Measurements from ENCODE around the gene DAB2. TPM values are rescaled to one million over a fixed set of nuclear protein-coding genes. Genes with fewer than 3 reads are reported as not detected.

Gene DAB2
- total and polyA plus RNA-seq, 2 donors (not counting 1 experiment from before 2014, with no cell fraction given), result 0.03 to 0.47 TPM

DNA sequence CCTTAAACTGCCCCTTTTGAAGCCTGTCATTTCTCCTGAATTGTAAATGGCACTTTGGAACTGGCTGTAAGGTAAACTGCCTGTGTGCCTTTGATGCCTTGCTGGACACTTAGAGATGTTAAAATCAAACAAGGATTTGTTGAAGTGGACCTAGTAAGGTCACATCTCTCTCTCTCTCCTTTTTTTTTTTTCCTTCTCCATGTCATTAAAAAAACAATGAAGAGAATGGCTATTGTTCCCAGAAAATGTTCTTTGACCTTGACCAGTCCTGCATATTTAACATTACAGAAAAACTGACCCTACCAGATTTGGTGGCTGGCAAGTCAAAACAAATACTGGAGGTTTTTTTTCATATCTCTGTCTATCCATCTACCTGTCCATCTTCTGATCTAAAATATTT lies 2.9 kb upstream of the DAB2 start:
- H3K9me3 Mint-ChIP-seq (ENCODE audit: insufficient read depth), result no peaks in the 10 kb centered on the region
- no peak overlapping the region for H3K4me3 ChIP-seq (ENCODE audit: control extremely low read depth in 1 of 5, extremely low read depth in 1 of 5, insufficient read depth in 1 of 5, low read depth in 2 of 5, low read length in 4 of 5)
- H3K9ac ChIP-seq (ENCODE audit: low read length), result no peak overlapping the region
- ChIA-PET CTCF (no interaction called here), POLR2A (no interaction called here)
- no peak for ATAC-seq (ENCODE audit: low read depth)
- H4K20me1 ChIP-seq (ENCODE audit: control insufficient read depth, insufficient read depth, low read length, poor library complexity, severe bottlenecking), result no peaks in the 10 kb centered on the region
- peaks cover 13 to 17% of the 10 kb centered on the region in 2 donors for H3K4me1 ChIP-seq (ENCODE audit: control insufficient read depth in 2 of 2, insufficient read depth in 2 of 2, low read length in 2 of 2)
- TF ChIP-seq EZH2 (IDR thresholded peaks at IDR 0.05; ENCODE audit: borderline replicate concordance, insufficient read depth, low read depth, low read length, poor library complexity, severe bottlenecking), result no peak
- TF ChIP-seq, protein P1, sequence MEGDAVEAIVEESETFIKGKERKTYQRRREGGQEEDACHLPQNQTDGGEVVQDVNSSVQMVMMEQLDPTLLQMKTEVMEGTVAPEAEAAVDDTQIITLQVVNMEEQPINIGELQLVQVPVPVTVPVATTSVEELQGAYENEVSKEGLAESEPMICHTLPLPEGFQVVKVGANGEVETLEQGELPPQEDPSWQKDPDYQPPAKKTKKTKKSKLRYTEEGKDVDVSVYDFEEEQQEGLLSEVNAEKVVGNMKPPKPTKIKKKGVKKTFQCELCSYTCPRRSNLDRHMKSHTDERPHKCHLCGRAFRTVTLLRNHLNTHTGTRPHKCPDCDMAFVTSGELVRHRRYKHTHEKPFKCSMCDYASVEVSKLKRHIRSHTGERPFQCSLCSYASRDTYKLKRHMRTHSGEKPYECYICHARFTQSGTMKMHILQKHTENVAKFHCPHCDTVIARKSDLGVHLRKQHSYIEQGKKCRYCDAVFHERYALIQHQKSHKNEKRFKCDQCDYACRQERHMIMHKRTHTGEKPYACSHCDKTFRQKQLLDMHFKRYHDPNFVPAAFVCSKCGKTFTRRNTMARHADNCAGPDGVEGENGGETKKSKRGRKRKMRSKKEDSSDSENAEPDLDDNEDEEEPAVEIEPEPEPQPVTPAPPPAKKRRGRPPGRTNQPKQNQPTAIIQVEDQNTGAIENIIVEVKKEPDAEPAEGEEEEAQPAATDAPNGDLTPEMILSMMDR (IDR thresholded peaks at IDR 0.05), result no peak
- peaks cover 0 to 31% (median 21%) of the 10 kb centered on the region in 4 experiments for H3K27me3 ChIP-seq (replicated peaks in 1 of 4; ENCODE audit: control extremely low read depth in 1 of 4, control insufficient read depth in 3 of 4, insufficient read depth in 4 of 4, low read length in 3 of 4)
- peaks cover 8% of the 10 kb centered on the region for H3K4me1 Mint-ChIP-seq
- no peak overlapping the region for H3K4me2 ChIP-seq (replicated peaks; ENCODE audit: low read depth, low read length, poor library complexity, severe bottlenecking)
- H3K36me3 ChIP-seq (replicated peaks in 1 of 2; ENCODE audit: control extremely low read depth in 1 of 2, control insufficient read depth in 1 of 2, extremely low read depth in 1 of 2, insufficient read depth in 2 of 2, low read length in 1 of 2), result no peaks in the 10 kb centered on the region
- no peak overlapping the region for H3K27ac Mint-ChIP-seq
- H3K4me3 Mint-ChIP-seq, result no peak overlapping the region
- H3K27me3 Mint-ChIP-seq, result peaks cover 35% of the 10 kb centered on the region
- intact Hi-C loops (cut with micrococcal nuclease), result no loop called here
- no peaks in the 10 kb centered on the region for H3K79me2 ChIP-seq (ENCODE audit: control insufficient read depth, insufficient read depth, low read length)
- no peaks in the 10 kb centered on the region for H3K9me3 ChIP-seq (ENCODE audit: control extremely low read depth in 1 of 3, control insufficient read depth in 2 of 3, insufficient read depth in 1 of 3, low read length in 2 of 3)
- DNase-seq, result no peak
- no peak overlapping the region for H3K27ac ChIP-seq (ENCODE audit: low read length in 2 of 2)
- no peak overlapping the region for H2AFZ ChIP-seq (ENCODE audit: insufficient read depth, low read depth, low read length, poor library complexity, severe bottlenecking)

DNA sequence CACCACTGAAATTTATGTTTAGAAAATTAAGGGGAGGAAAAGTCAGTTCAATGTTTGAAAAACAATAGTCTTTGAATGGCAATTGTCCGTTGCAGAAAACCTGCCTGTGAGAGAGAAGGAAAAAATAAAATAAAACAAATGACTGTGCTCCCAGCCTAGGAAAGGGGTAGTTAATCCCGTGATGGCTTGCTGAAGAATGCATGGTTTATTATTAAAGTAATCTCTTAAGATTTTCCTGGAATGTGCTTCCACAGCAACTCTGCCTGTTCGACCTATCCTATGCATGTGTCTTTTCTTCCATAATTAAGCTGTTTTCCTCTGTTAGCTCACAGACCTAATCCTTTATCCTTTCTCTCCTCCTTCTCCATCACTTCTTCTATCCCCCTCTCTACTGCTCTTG lies 2.4 kb upstream of the DAB2 start:
- no peak overlapping the region for H2AFZ ChIP-seq (ENCODE audit: insufficient read depth, low read depth, low read length, poor library complexity, severe bottlenecking)
- WGBS (ENCODE audit: insufficient coverage), result no CpG with 5 or more reads among the region's 3 CpGs

More for the DNA sequence above, 2.4 kb upstream of the DAB2 start:
- ChIA-PET CTCF (no interaction called here), POLR2A (no interaction called here)
- no peaks in the 10 kb centered on the region for H3K9me3 Mint-ChIP-seq (ENCODE audit: insufficient read depth)
- Histone ChIP-seq H4K20me1 (ENCODE audit: control insufficient read depth, insufficient read depth, low read length, poor library complexity, severe bottlenecking) (no peaks in the 10 kb centered on the region), H3K4me3 (ENCODE audit: control extremely low read depth in 1 of 5, extremely low read depth in 1 of 5, insufficient read depth in 1 of 5, low read depth in 2 of 5, low read length in 4 of 5) (no peak overlapping the region), H3K27ac (ENCODE audit: low read length in 2 of 2) (no peak overlapping the region), H3K9me3 (ENCODE audit: control extremely low read depth in 1 of 3, control insufficient read depth in 2 of 3, insufficient read depth in 1 of 3, low read length in 2 of 3) (no peaks in the 10 kb centered on the region), H3K36me3 (replicated peaks in 1 of 2; ENCODE audit: control extremely low read depth in 1 of 2, control insufficient read depth in 1 of 2, extremely low read depth in 1 of 2, insufficient read depth in 2 of 2, low read length in 1 of 2) (no peaks in the 10 kb centered on the region), H3K79me2 (ENCODE audit: control insufficient read depth, insufficient read depth, low read length) (no peaks in the 10 kb centered on the region), H3K4me1 (ENCODE audit: control insufficient read depth in 2 of 2, insufficient read depth in 2 of 2, low read length in 2 of 2) (peaks cover 13 to 17% of the 10 kb centered on the region in 2 donors), H3K4me2 (replicated peaks; ENCODE audit: low read depth, low read length, poor library complexity, severe bottlenecking) (no peak overlapping the region), H3K9ac (ENCODE audit: low read length) (no peak overlapping the region), H3K27me3 (replicated peaks in 1 of 4; ENCODE audit: control extremely low read depth in 1 of 4, control insufficient read depth in 3 of 4, insufficient read depth in 4 of 4, low read length in 3 of 4) (peaks cover 0 to 33% (median 21%) of the 10 kb centered on the region in 4 experiments)
- no peak for TF ChIP-seq EZH2 (IDR thresholded peaks at IDR 0.05; ENCODE audit: borderline replicate concordance, insufficient read depth, low read depth, low read length, poor library complexity, severe bottlenecking)
- TF ChIP-seq, protein P1 (IDR thresholded peaks at IDR 0.05), result no peak
- intact Hi-C loops (cut with micrococcal nuclease), result no loop called here
- DNase-seq, result no peak
- H3K4me1 Mint-ChIP-seq, result peaks cover 8% of the 10 kb centered on the region
- no peak overlapping the region for H3K27ac Mint-ChIP-seq
- H3K27me3 Mint-ChIP-seq, result peaks cover 35% of the 10 kb centered on the region
- H3K4me3 Mint-ChIP-seq, result no peak overlapping the region
- ATAC-seq (ENCODE audit: low read depth), result no peak
